ENCODE measurements around the gene API5. TPM values are rescaled to one million over a fixed set of nuclear protein-coding genes. Genes with fewer than 3 reads are reported as not detected.
A peak's percentile ranks its signal among the peaks of the same experiment; 100 is the strongest.

Gene API5
- total RNA-seq, 2 experiments from 2014 or later, result 67.8 to 70.3 TPM

DNA sequence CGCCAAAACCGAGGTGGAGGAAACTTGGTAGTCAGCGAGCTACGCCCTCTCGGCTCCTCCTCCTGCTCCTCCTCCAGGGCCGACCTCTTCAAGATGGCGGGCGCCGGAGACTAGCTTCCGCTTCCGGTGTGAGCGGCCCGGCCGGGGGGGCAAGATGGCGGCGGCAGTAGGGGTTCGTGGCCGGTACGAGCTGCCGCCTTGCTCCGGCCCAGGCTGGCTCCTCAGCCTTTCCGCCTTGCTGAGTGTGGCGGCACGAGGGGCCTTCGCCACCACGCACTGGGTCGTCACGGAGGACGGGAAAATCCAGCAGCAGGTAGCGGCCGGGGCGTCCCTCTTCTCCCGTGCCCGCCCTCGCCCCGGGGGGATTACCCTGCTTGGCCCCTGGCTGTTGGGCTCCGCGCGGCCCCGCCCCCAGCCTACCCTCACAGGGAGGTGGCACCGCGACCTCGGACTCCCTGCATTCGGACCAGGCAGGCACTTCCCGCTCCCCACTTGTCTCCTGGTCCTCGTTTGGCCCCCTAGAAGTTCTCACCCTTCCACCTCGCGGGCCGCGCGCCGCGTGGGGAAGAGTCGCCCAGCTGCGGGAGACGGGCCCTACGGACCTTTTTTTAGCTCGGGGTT is 47.1 kb downstream of the API5 start, which contains the start of gene TTC17:
TSS of gene TTC17 (plus strand) at position 120 of the 621 bp plus-strand sequence. CDS start at position 155, 35 bp downstream.
- Histone ChIP-seq H3K27ac (ENCODE audit: low read depth in 1 of 2, low read length in 2 of 2) (peak within 1 kb of the TSS; percentile 83 to 95), H3K9me3 (ENCODE audit: control insufficient read depth in 1 of 2, insufficient read depth in 1 of 2, low read length in 2 of 2) (no peaks in the 10 kb centered on the region), H3K4me1 (ENCODE audit: insufficient read depth, low read length) (peaks cover 24% of the 10 kb centered on the region), H3K36me3 (ENCODE audit: insufficient read depth, low read length) (peaks cover 9% of the 10 kb centered on the region), H3K27me3 (ENCODE audit: control insufficient read depth in 1 of 2, insufficient read depth in 2 of 2, low read length in 2 of 2) (no peaks in the 10 kb centered on the region), H3K4me3 (ENCODE audit: low read length) (peak within 1 kb of the TSS; percentile 95)
- TF ChIP-seq, protein P1, sequence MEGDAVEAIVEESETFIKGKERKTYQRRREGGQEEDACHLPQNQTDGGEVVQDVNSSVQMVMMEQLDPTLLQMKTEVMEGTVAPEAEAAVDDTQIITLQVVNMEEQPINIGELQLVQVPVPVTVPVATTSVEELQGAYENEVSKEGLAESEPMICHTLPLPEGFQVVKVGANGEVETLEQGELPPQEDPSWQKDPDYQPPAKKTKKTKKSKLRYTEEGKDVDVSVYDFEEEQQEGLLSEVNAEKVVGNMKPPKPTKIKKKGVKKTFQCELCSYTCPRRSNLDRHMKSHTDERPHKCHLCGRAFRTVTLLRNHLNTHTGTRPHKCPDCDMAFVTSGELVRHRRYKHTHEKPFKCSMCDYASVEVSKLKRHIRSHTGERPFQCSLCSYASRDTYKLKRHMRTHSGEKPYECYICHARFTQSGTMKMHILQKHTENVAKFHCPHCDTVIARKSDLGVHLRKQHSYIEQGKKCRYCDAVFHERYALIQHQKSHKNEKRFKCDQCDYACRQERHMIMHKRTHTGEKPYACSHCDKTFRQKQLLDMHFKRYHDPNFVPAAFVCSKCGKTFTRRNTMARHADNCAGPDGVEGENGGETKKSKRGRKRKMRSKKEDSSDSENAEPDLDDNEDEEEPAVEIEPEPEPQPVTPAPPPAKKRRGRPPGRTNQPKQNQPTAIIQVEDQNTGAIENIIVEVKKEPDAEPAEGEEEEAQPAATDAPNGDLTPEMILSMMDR (IDR thresholded peaks at IDR 0.05), result no peak
- H3K27ac Mint-ChIP-seq, result peak within 1 kb of the TSS; percentile 94
- no peaks in the 10 kb centered on the region for H3K9me3 Mint-ChIP-seq
- H3K4me3 Mint-ChIP-seq, result peak within 1 kb of the TSS; percentile 98
- intact Hi-C loops (cut with DNase I, micrococcal nuclease), result loop anchor here (2.0 to 10.0 kb wide), 5 partner anchors 46 to 1998 kb away; partner anchors contain the start of gene ALKBH3 (in 1 of the 2)
- no peaks in the 10 kb centered on the region for H3K27me3 Mint-ChIP-seq
- DNase-seq (peak; percentile 86 to 95 (median 90)), ATAC-seq (ENCODE audit: poor library complexity) (peak; percentile 97)
- POLR2A ChIA-PET, result interaction anchor here (0.6 to 3.7 kb wide), 9 partner anchors 8 to 322 kb away, joined by 3 to 90 read pairs (median 3); partner anchors contain the start of genes API5 and HSD17B12
- CTCF ChIA-PET, result interaction anchor here (1.1 to 5.6 kb wide), 2 partner anchors 47 to 736 kb away, joined by 3 to 46 read pairs; partner anchors contain the start of genes API5 and EXT2
- H3K4me1 Mint-ChIP-seq (ENCODE audit: low read depth), result peaks cover 61% of the 10 kb centered on the region
- peaks cover 30% of the 10 kb centered on the region for H3K36me3 Mint-ChIP-seq (ENCODE audit: low read depth)

DNA sequence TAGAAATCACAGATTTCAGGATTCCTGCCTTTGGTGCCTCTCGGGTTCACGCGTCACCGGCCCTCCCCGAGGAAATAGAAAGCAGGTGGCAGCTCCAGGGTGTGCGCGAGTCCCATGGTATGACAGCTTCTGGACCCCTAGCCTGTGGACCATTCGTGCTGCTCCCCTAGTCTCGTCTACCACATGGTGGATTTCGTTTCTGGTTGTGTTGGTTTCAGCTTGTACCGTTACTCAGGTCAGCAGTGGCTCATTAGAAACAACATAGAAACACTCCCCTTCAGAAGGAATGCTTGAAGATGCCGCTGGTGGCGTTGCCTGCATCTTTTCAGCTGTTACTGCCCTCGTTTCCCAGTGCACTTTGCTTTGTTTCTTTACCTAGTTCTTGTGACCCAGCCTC is 47.6 kb downstream of the API5 start:
- peak overlapping the region; percentile 98 for H3K4me3 Mint-ChIP-seq
- peak overlapping the region; percentile 95 for H3K4me3 ChIP-seq (ENCODE audit: low read length)
- H3K27me3 ChIP-seq (ENCODE audit: control insufficient read depth in 1 of 2, insufficient read depth in 2 of 2, low read length in 2 of 2), result no peaks in the 10 kb centered on the region
- ATAC-seq (ENCODE audit: poor library complexity) (peak; percentile 16), DNase-seq (peak in 6 of 14 experiments; percentile 1 to 20 (median 4))
- H3K36me3 ChIP-seq (ENCODE audit: insufficient read depth, low read length), result peaks cover 9% of the 10 kb centered on the region
- intact Hi-C loops (cut with DNase I, micrococcal nuclease), result loop anchor here (2.0 to 10.0 kb wide), 5 partner anchors 47 to 1998 kb away; partner anchors contain the start of gene ALKBH3 (in 1 of the 2)
- no peaks in the 10 kb centered on the region for H3K9me3 Mint-ChIP-seq
- no peaks in the 10 kb centered on the region for H3K27me3 Mint-ChIP-seq
- H3K4me1 ChIP-seq (ENCODE audit: insufficient read depth, low read length), result peaks cover 24% of the 10 kb centered on the region
- H3K9me3 ChIP-seq (ENCODE audit: control insufficient read depth in 1 of 2, insufficient read depth in 1 of 2, low read length in 2 of 2), result no peaks in the 10 kb centered on the region
- H3K27ac ChIP-seq (ENCODE audit: low read depth in 1 of 2, low read length in 2 of 2), result peak overlapping the region; percentile 83 to 95
- peaks cover 66% of the 10 kb centered on the region for H3K4me1 Mint-ChIP-seq (ENCODE audit: low read depth)
- peaks cover 35% of the 10 kb centered on the region for H3K36me3 Mint-ChIP-seq (ENCODE audit: low read depth)
- TF ChIP-seq, protein P1 (IDR thresholded peaks at IDR 0.05), result no peak
- POLR2A ChIA-PET, result interaction anchor here (1.2 to 3.7 kb wide), 7 partner anchors 20 to 321 kb away, joined by 3 to 90 read pairs (median 4); partner anchors contain the start of genes API5 and HSD17B12
- CTCF ChIA-PET, result interaction anchor here (1.0 to 5.6 kb wide), 3 partner anchors 40 to 736 kb away, joined by 3 to 46 read pairs (median 3); partner anchors contain the start of genes API5 and EXT2
- peak overlapping the region; percentile 94 for H3K27ac Mint-ChIP-seq

DNA sequence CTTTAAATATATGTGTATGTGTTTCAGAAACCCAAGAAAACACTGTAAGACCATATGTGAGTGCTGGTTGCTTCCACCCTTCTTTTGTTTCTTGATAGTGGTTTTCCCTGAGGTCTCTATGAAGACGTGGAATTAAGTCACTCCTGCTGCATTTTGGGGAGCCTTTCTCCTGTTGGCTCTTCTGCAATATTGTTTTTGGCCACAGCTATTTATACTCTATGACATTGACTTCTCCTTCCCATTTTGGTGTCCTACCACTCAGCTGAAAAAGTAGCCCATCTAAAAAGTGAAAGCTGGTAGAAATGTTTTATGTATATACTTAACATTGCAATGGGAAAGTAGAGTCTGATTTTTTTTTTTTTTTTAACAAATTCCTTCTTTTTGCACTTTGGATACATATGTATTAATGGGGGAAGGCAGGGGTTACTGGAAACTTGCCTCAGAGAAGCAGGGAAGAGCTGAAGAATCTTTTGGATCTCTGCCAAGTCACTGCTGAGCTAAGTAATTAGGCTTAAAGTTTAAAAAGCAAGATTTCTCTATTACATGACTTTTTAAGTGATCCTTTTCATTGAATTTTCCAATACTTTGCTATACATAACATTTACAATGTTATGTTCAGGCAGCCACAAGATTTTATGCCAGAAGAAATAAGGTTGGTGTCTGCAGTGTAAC is 48.7 kb downstream of the API5 start:
- no peaks in the 10 kb centered on the region for H3K9me3 ChIP-seq (ENCODE audit: control insufficient read depth in 1 of 2, insufficient read depth in 1 of 2, low read length in 2 of 2)
- peaks cover 9% of the 10 kb centered on the region for H3K36me3 ChIP-seq (ENCODE audit: insufficient read depth, low read length)
- no peak overlapping the region for H3K4me3 ChIP-seq (ENCODE audit: low read length)
- ATAC-seq (ENCODE audit: poor library complexity) (no peak), DNase-seq (peak in 1 of 14 experiments; percentile 16)
- no peaks in the 10 kb centered on the region for H3K27me3 Mint-ChIP-seq
- H3K4me3 Mint-ChIP-seq, result peak overlapping the region; percentile 98
- no peaks in the 10 kb centered on the region for H3K27me3 ChIP-seq (ENCODE audit: control insufficient read depth in 1 of 2, insufficient read depth in 2 of 2, low read length in 2 of 2)
- POLR2A ChIA-PET, result interaction anchor here (0.5 to 1.2 kb wide), 2 partner anchors 15 to 36 kb away, joined by 3 read pairs; no protein-coding TSS in a partner anchor
- no peak overlapping the region for H3K27ac ChIP-seq (ENCODE audit: low read depth in 1 of 2, low read length in 2 of 2)
- TF ChIP-seq, protein P1 (IDR thresholded peaks at IDR 0.05), result no peak
- peak overlapping the region; percentile 94 for H3K27ac Mint-ChIP-seq
- CTCF ChIA-PET, result interaction anchor here (1.0 to 5.6 kb wide), 2 partner anchors 39 to 48 kb away, joined by 3 to 46 read pairs; partner anchors contain the start of gene API5
- H3K36me3 Mint-ChIP-seq (ENCODE audit: low read depth), result peaks cover 41% of the 10 kb centered on the region
- peaks cover 27% of the 10 kb centered on the region for H3K4me1 ChIP-seq (ENCODE audit: insufficient read depth, low read length)
- intact Hi-C loops (cut with DNase I, micrococcal nuclease), result no loop called here
- peaks cover 68% of the 10 kb centered on the region for H3K4me1 Mint-ChIP-seq (ENCODE audit: low read depth)
- H3K9me3 Mint-ChIP-seq, result no peaks in the 10 kb centered on the region
